A549 (cell line): ENCODE measurements around the gene DMXL2.
"Not testable (repeated sequence)": the region's sequence is repeated elsewhere in the genome, so short reads cannot be mapped to it uniquely, and the experiment has no call there.

Experiments
- CBX2 ChIP-seq: fragments of 200-600 bp; sonication (generic); IDR thresholded peaks from 2 replicates; pipeline ENCODE4 v1.6.1; 2016; ENCODE audit warnings: low read depth, mild to moderate bottlenecking, borderline replicate concordance
- CEBPB ChIP-seq, 2 experiments: fragments of >200 bp in 1 of 2; sonication (Bioruptor Twin) in 1 of 2; formaldehyde crosslinking in 1 of 2; IDR thresholded peaks; 2 replicates each; pipeline ENCODE4 v1.6.1; 2012 to 2016
- KDM5A ChIP-seq: fragments of 200-600 bp; sonication (generic); IDR thresholded peaks from 2 replicates; pipeline ENCODE4 v1.6.1; 2016; ENCODE audit warnings: antibody characterized with exemption, mild to moderate bottlenecking
- POLR2A ChIP-seq: IDR thresholded peaks from 2 replicates; pipeline ENCODE4 v1.6.1; 2012; ENCODE audit warnings: mild to moderate bottlenecking, low read length
- REST ChIP-seq: fragments of 200-600 bp; sonication (generic); IDR thresholded peaks from 2 replicates; pipeline ENCODE4 v1.6.1; 2016; ENCODE audit warnings: antibody characterized with exemption, mild to moderate bottlenecking, moderate library complexity
- ZC3H11A ChIP-seq: fragments of 450-650 bp; IDR thresholded peaks from 2 replicates; pipeline ENCODE4 v1.6.1; 2014; ENCODE audit warnings: antibody characterized with exemption, mild to moderate bottlenecking
- ZNF302 ChIP-seq: fragments of 250-450 bp; sonication (Bioruptor Pico); IDR thresholded peaks from 2 replicates; pipeline ENCODE4 v1.9.0; 2021; ENCODE audit warnings: inconsistent platforms, mild to moderate bottlenecking, moderate library complexity
- TF ChIP-seq, protein P1 (sequence below): IDR thresholded peaks from 2 replicates; pipeline ENCODE4 v1.6.1; 2012
- TF ChIP-seq, protein P2 (sequence below): fragments of >200 bp; sonication (Bioruptor Twin); formaldehyde crosslinking; IDR thresholded peaks from 3 replicates; pipeline ENCODE4 v1.5.1; 2016

- not testable (repeated sequence) for TF ChIP-seq KDM5A; REST; CBX2; CEBPB (IDR thresholded peaks at IDR 0.05); ZC3H11A; POLR2A; ZNF302 (CRISPR knock-in tag)
- TF ChIP-seq, protein P1, sequence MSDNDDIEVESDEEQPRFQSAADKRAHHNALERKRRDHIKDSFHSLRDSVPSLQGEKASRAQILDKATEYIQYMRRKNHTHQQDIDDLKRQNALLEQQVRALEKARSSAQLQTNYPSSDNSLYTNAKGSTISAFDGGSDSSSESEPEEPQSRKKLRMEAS: not testable (repeated sequence)
- TF ChIP-seq, protein P2, sequence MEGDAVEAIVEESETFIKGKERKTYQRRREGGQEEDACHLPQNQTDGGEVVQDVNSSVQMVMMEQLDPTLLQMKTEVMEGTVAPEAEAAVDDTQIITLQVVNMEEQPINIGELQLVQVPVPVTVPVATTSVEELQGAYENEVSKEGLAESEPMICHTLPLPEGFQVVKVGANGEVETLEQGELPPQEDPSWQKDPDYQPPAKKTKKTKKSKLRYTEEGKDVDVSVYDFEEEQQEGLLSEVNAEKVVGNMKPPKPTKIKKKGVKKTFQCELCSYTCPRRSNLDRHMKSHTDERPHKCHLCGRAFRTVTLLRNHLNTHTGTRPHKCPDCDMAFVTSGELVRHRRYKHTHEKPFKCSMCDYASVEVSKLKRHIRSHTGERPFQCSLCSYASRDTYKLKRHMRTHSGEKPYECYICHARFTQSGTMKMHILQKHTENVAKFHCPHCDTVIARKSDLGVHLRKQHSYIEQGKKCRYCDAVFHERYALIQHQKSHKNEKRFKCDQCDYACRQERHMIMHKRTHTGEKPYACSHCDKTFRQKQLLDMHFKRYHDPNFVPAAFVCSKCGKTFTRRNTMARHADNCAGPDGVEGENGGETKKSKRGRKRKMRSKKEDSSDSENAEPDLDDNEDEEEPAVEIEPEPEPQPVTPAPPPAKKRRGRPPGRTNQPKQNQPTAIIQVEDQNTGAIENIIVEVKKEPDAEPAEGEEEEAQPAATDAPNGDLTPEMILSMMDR: not testable (repeated sequence)
These were observed 26.1 kb upstream of the DMXL2 start for GRCh38 chr15:51648643-51649042.
